NCI-H2227 (cell line): ENCODE measurements around the gene GAGE13.
"Not testable (repeated sequence)": the region's sequence is repeated elsewhere in the genome, so short reads cannot be mapped to it uniquely, and the experiment has no call there.

Experiments used
- DNase-seq: peaks from one replicate; lab custom pipeline; 2025; ENCODE audit not compliant: unreplicated experiment; lab: John Stamatoyannopoulos, UW

The GAGE13 gene, protein sequence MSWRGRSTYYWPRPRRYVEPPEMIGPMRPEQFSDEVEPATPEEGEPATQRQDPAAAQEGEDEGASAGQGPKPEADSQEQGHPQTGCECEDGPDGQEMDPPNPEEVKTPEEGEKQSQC

DNA sequence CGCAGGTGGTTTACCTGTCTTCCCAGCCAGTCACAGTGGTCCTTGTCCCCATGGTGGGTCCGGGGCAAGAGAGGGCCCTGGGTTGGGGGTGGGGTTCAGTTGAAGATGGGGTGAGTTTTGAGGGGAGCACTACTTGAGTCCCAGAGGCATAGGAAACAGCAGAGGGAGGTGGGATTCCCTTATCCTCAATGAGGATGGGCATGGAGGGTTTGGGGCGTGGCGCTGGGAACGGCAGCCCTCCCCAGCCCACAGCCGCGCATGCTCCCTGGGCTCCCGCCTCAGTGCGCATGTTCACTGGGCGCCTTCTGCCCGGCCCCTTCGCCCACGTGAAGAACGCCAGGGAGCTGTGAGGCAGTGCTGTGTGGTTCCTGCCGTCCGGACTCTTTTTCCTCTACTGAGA is at the start of gene GAGE13:
GAGE13 (plus strand) TSS at position 301 of the 400 bp plus-strand sequence. CDS start 1,156 bp downstream, outside the sequence.
- DNase-seq, result not testable (repeated sequence)

DNA sequence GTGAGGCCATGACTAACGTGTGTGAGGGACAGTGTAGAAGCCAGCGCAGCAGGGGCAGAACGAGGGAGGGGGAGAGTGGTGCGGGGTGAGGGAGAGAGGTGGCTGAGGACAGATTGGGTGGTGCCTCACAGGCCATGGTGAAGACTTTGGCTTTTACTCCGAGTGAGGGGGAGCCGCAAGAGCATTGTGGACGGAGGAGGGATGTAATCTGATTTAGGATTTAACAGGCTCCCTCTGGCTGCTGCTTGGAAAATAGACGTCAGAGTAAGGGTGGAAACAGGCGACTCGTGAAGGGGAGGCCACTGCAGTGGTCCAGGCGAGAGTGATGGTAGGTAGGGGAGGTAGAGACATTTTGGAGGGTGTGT is 48.8 kb upstream of the GAGE13 start:
- DNase-seq, result peak; percentile 39

DNA sequence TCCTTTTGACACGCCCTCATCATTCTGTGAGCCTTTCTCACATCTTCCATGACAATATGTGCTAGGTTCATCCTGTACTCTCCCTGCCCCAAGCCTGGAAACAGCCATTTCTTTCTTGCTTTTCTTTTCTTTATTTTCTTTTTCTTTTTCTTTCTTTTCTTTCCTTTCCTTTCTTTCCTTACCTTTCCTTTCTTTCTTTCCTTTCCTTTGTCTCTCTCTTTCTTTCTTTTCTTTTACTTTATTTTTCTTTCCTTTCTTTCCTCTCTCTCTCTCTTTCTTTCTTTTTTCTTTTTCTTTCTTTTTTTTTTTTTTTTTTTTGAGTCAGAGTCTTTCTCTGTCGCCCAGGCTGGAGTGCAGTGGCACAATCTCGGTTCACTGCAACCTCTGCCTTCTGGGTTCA is 47.2 kb upstream of the GAGE13 start:
- DNase-seq, result no peak

DNA sequence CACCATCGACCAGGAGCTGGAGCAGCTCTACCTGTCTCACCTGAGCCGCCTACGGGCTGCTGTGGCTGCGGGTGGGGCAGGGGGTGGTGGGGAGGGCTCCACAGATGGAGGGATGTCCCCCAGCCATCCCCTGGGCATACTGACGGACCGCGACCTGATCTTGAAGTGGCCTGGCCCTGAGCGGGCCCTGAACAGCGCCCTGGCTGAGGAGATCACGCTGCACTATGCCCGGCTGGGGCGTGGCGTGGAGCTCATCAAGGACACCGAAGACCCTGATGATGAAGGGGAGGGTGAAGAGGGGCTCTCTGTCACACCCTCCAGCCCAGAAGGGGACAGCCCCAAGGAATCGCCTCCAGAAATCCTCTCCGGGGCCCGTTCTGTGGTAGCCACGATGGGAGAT is 45.2 kb upstream of the GAGE13 start:
- no peak for DNase-seq

DNA sequence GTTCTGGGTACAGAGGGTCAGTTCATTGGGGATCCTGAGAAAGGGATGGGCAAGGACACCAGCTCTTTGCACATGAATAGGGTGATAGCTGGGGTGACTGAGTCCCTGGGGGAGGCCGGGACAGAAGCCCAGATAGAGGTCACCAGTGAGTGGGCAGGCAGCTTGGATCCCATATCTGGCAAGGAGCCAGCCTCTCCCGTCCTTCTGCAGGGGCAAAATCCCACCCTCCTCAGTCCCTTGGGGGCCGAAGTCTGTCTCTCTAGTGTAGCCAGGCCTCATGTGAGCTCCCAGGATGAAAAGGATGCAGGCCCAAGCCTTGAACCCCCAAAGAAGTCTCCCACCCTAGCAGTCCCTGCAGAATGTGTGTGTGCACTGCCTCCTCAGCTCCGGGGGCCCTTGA is 44.8 kb upstream of the GAGE13 start:
- no peak for DNase-seq

DNA sequence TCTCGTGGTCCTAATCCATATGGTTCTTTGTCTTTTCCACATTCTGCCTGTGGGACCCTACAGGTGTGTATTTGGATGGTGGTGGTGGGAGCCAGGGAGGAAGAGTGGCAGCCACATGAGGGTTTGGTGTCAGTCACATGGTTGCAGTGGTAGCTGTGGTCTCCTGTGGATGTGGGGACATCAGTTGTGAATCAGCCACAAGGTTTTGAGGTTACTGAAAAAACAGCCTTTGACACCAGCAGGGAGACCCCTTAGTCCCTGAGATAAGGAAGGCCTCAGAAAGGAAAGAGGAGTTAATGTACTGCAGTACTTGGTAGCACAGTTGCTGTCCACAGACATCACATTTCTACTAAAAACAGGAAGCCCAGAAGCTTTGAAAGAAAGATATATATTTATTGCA is 43.7 kb upstream of the GAGE13 start:
- DNase-seq, result no peak

DNA sequence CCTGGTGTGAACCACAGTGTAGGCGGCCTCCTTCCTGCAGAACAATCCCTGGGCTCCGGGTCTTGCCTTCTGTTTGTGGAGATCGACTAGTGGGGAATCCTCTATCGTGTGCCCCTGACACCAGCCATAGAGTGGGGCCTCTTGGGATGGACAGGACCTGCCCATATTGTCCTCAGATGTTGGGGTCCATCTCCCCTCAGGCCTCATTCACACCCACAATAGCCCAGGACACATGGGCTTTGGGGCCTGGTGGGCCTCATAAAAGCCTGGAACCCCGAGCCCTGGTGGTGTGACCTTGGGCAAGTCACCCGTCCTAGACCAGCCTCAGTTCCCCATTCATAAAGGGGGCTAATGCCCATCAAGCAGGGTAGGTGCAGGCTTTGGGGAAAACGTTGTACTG is 41.2 kb upstream of the GAGE13 start:
- no peak for DNase-seq

DNA sequence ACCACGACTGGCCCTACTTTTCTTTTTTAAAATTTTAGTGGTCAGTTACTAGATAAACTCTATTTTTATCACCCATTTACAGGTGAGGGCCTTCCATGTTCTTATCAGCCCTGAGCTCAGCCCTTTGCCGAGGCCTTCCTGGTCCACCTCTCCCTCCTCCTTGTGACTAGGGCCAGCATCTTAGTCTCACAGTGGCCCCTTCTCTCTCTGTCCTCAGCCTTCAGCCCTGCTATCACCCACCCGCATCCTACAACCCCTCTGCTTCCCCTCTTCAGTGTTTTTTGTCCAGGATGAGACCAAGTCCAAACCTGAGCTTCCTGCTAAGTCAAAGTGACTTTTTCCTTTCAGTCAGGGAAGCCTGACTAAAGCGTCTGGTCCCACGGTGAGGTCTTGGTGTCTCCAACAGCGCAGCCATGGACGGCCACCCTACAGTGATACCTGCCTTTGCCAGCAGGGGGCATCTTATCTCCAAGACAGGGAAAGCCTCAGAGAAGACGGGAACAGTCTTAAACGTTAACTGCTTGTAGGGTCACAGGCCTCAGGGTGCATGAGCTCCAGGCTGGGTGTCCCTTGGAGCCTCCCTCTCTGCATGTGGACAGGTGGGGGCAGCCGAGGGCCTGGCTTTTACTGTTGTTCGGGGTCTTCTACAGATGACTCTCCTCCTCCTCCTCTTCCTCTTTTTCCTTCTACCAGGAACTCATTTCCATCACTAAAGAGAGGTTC is 39.6 kb upstream of the GAGE13 start:
- peak; percentile 64 for DNase-seq

DNA sequence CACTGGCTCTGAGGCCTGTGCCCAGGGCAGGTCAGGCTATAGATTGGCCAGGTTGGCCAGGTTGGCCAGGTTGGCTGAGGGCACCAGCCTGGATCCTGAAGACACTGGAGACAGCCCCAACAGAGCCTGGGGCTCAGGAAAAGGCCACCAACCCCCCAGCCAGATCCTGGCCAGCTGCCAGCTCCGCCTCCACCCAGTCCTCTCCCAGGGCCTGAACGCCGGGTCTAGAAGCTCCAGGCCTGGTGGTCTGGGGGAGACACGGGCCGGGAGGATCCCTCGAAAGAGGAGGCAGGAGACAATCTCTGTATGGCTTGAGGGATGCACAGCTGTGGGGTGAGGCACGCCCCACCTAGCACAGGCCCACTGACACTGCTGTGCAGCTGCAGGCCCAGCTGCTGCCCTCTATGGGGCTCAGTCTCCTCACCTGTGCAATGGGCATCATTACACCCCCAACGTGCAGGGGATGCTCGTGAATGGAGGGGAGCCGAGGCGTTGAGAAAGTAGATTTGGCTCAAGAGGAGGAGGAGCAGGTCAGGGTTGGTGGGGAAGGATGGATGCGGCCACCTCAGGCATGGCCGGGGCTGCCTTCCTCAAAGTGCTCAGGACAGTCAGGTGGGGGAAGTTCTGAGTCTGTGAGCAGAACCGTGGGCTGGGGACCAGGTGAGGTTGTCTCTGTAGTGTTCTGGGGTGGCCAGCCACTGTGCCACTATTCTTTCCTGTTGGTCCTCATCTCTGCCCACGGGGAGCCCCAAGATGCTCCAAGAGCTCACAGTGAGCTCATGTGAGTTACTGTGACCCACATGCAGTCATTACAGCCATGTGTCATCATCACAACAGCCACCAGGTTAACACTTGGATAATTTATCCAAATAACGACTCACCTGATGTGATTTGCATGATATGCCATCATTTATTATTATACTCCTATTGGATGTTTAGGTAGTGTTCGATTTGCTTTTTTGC is 38.7 kb upstream of the GAGE13 start:
- DNase-seq, result no peak

DNA sequence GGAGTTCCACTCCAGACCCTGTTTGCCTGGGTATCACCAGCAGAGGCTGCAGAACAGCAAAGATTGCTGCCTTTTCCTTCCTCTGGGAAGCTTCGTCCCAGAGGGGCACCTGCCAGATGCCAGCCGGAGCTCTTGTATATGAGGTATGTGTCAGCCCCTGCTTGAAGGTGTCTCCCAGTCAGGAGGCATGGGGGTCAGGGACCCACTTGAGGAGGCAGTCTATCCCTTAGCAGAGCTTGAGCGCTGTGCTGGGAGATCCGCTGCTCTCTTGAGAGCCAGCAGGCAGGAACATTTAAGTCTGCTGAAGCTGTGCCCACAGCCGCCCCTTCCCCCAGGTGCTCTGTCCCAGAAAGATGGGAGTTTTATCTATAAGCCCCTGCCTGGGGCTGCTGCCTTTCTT is 32.1 kb upstream of the GAGE13 start:
- not testable (repeated sequence) for DNase-seq

DNA sequence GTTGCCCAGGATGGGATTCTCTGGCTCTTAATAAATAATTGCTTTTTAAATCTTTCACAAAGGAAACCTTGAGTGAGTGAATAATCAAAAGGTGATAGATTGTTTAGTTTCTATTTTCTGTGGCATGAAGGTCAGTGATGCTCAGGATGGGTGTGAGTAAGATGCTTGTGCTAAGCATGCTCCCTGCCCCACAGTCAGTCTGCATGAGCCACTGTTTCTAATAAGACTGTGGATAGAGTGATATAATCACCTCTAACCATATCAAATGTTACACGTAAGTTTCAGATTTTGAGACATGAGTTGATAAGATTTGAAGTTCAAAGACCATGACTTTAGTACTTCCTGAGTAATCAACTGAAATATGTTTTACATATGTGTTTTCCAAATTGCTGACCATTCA is 30.7 kb upstream of the GAGE13 start:
- DNase-seq, result no peak

DNA sequence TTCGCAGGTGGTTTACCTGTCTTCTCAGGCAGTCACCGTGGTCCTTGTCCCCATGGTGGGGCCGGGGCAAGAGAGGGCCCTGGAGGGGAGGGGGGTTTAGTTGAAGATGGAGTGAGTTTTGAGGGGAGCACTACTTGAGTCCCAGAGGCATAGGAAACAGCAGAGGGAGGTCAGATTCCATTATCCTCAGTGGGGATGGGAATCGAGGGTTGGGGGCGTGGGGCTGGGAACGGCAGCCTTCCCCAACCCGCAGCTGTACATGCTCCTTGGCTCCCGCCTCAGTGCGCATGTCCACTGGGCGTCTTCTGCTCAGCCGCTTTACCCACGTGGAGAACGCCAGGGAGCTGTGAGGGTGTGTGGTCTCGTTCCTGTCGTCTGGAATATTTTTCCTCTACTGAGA is 28.0 kb upstream of the GAGE13 start, which contains the start of gene GAGE10:
GAGE10 (plus strand) TSS at position 301 of the 400 bp plus-strand sequence. CDS start 1,214 bp downstream, outside the sequence.
- no peak for DNase-seq

DNA sequence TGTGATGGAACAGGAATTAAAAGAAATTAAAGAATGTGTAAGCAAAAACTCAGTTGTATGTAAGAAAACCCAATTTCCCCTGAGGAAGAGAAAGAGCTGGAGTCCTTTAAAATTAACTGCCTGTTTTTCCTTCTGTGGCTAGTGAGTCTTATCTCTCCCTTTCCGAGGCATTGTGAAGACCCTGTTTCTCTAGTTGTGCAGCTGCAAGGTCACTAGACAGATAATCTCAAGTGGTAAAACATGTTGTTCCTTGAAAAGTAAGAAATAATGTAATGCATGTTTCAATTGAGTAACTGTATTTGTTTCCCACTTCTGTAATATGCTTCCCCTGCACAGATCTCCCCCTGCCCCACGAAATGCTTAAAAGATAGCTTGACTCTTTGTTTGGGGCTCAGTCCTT is 23.6 kb upstream of the GAGE13 start:
- not testable (repeated sequence) for DNase-seq

DNA sequence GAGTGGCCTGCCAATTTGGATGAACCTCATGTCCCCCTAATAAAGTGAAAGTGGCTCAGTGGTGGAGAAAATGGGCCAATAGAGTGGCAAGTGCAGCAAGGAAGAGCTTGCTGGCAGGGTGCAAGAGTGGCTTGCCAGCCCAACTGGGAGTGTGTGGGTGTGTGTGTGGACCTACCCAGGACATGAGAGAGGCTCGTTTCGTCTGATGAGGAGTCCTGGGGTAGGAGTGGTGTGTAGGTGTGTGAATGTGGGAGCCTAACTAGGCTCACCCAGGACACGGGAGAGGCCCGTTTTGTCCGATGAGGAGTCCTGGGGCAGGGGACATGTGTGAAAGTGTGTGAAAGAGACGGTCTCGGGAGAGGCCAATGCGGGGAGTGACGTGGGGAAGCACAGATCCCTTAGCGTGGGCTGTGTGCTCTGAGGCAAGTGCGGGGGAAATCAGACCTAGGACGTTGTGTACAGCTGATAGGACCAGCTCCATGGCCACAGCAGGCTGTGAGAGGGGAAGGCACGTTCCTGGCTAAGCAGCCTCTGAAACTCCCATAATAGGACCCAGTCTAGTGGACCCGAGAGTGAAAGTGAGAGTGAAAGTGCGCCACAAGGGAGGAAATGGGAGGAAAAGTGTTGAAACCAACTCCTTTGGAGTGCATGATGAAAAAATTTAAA is 22.6 kb upstream of the GAGE13 start:
- no peak for DNase-seq

DNA sequence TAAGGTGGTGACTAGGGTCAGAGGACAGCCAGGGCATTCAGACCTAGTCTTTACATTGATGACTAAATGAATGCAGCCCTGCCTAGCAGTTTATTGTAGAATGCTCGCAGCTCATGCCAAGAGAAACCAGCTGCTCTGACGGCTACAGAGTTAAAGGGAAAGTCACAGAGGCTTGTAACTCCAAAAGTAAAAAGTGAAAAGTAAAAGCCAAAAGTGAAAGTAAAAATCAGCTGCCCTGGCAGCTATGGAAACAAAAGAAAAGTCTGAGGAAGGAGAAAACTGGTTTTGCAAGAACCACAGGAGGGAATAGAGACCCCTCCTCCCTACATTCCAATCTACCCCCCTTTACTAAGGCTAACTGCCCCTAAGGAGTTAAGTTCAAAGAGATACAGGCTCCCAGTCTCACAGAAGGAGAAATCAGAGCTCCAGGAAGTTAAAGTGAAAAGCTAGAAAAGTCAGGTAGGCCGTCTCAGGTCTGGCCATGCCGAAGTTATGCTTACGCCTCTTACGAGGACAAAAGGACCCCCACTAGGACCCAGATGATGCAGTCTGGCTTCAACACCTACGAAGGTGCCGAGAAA is 21.9 kb upstream of the GAGE13 start:
- no peak for DNase-seq

DNA sequence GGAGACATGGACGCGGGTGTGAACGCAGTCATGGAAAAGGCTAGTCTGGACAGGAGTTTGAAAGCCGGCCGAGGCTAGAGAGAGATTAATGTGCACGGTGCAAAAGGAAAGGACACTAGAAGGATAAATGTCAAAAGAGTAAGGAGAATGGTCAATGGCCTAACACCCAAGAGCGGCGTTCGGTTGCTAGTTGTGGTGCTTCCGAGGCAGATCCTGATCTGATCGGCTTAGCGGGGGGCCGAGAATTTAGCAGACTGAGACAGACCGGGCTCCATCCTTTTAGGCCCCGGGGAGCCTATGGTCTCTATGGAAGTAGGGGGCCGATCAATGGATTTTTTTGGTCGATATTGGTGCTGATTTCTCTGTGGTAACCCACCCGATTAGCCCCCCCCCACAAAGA is 21.0 kb upstream of the GAGE13 start:
- DNase-seq, result no peak

DNA sequence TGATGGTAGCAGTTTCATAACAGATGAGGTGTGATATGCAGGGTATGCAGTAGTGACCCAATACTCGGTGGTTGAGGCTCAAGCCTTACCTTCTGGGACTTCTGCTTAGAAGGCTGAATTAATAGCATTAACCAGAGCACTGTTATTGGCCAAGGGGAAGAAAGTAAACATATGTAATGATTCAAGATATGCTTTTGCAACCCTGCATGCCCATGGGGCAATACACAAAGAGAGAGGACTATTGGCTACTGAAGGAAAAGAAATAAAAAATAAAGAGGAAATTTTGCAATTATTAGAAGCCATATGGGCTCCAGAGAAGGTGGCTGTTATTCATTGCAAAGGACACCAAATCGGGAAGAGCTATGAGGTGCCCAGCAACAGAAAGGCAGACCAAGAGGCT is 19.2 kb upstream of the GAGE13 start:
- no peak for DNase-seq

DNA sequence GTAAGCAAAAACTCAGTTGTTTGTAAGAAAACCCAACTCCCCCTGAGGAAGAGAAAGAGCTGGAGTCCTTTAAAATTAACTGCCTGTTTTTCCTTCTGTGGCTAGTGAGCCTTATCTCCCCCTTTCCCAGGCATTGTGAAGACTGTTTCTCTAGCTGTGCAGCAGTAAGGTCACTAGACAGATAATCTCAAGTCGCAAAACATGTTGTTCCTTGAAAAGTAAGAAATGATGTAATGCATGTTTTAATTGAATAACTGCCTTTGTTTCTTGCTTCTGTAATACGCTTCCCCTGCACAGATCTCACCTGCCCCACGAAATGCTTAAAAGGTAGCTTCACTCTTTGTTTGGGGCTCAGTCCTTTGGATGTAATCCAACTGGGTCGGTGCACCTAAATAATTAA is 15.3 kb upstream of the GAGE13 start:
- no peak for DNase-seq

DNA sequence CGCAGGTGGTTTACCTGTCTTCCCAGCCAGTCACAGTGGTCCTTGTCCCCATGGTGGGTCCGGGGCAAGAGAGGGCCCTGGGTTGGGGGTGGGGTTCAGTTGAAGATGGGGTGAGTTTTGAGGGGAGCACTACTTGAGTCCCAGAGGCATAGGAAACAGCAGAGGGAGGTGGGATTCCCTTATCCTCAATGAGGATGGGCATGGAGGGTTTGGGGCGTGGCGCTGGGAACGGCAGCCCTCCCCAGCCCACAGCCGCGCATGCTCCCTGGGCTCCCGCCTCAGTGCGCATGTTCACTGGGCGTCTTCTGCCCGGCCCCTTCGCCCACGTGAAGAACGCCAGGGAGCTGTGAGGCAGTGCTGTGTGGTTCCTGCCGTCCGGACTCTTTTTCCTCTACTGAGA is 9.6 kb upstream of the GAGE13 start, which contains the start of gene GAGE12J:
GAGE12J (plus strand) TSS at position 301 of the 400 bp plus-strand sequence. CDS start 1,157 bp downstream, outside the sequence.
- DNase-seq, result not testable (repeated sequence)

DNA sequence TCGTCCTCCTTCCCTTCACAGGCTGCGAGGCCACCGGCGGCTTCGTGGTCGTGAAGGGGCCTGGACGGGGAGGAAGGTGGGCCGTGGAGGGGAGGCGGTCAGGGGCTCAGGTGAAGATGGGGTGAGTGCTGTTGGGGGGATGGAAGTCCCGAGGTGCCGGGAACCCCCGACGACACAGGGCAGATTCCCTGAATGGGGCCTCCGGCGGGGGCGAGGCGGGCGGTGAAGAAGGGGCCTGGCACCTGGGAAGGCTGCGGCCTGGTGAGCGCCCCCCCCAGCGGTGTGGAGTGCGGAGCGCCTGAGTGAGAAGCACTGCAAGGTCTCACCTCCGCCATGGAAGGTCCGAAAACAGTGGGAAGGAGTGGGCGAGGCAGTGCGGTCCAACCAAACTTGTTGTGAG is 9.1 kb upstream of the GAGE13 start:
- DNase-seq, result not testable (repeated sequence)

DNA sequence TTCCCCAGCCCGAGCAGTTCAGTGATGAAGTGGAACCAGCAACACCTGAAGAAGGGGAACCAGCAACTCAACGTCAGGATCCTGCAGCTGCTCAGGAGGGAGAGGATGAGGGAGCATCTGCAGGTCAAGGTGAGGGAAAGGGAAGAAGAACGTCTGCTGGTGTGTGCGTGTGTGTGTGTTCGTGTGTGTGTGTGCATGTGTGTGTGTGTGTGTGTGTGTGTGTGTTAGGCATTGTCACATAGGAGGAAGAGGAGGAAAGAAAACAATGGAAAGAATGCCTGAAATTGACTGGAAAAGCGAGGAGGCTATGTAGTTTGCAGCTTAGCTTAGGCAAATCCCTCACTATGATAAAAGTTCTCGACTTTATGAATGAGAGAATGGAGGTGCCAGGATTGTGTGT is 7.6 kb upstream of the GAGE13 start:
- not testable (repeated sequence) for DNase-seq
